ENCODE data around the gene PARP9. TPM values are rescaled to one million over a fixed set of nuclear protein-coding genes. Genes with fewer than 3 reads are reported as not detected.

PARP9 gene
- total RNA-seq, 1 donor from 2014 or later: 70.8 TPM

- Histone ChIP-seq H3K9me3 (no peaks in the 10 kb centered on the region), H3K36me3 (no peaks in the 10 kb centered on the region), H3K27ac (no peak overlapping the region), H3K27me3 (no peaks in the 10 kb centered on the region), H3K4me1 (no peaks in the 10 kb centered on the region), H3K4me3 (no peak overlapping the region)
- ATAC-seq (no peak), DNase-seq (no peak)
- intact Hi-C loops (cut with DNase I): no loop called here
- TF ChIP-seq CTCF (IDR thresholded peaks at IDR 0.05): no peak
These were observed 39.0 kb upstream of the PARP9 start for GRCh38 chr3:122603056-122603455.

GRCh38 chr3:122602011-122602710 lies 38.1 kb upstream of the PARP9 start:
- no peaks in the 10 kb centered on the region for H3K9me3 ChIP-seq
- intact Hi-C loops (cut with DNase I): no loop called here
- TF ChIP-seq CTCF (IDR thresholded peaks at IDR 0.05): no peak
- no peaks in the 10 kb centered on the region for H3K4me1 ChIP-seq
- DNase-seq (no peak), ATAC-seq (no peak)
- H3K4me3 ChIP-seq: no peak overlapping the region
- no peaks in the 10 kb centered on the region for H3K36me3 ChIP-seq
- H3K27ac ChIP-seq: no peak overlapping the region
- no peaks in the 10 kb centered on the region for H3K27me3 ChIP-seq

DNA sequence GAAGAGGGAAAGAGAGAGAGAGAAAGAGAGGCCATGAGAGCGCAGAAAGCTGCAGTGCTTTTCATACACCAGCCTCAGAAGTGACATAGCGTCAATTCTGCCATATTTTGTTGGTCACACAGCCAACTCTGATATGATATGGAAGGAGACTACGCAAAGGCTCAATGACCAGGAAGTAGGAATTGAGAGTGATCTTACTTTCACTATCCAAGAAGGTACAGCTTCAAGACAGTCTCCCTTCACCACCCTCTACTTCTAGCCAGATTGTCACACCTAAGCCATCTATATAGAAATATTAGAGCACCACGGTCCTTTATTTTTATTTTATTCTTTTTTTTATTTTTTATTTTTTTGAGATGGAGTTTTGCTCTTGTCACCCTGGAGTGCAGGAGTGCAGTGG lies 34.5 kb upstream of the PARP9 start:
- Histone ChIP-seq H3K27me3 (no peaks in the 10 kb centered on the region), H3K4me1 (no peaks in the 10 kb centered on the region), H3K36me3 (no peaks in the 10 kb centered on the region), H3K9me3 (no peaks in the 10 kb centered on the region), H3K27ac (no peak overlapping the region), H3K4me3 (no peak overlapping the region)
- ATAC-seq: no peak
- TF ChIP-seq CTCF (IDR thresholded peaks at IDR 0.05): no peak
- DNase-seq: no peak
- intact Hi-C loops (cut with DNase I): no loop called here

DNA sequence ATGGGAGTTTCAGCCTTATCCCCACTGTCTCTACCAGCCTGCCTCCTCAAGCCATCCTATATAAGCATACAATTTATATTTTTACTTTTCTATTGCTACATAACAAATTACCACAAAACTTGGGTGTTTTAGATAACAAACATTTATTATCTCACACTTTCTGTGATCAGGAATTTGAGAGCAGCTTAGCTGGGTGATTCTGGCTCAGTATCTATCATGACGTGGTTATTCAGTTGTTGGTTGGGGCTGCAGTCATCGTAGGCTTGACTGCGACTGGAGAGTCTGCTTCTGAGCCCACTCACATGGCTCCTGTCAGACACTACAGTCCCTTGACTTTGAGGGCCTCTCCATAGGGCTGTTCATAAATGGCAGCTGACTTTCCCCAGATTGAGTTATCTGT lies 34.1 kb upstream of the PARP9 start:
- Histone ChIP-seq H3K4me1 (no peaks in the 10 kb centered on the region), H3K4me3 (no peak overlapping the region), H3K27ac (no peak overlapping the region), H3K9me3 (no peaks in the 10 kb centered on the region), H3K27me3 (no peaks in the 10 kb centered on the region), H3K36me3 (no peaks in the 10 kb centered on the region)
- no peak for ATAC-seq
- no peak for TF ChIP-seq CTCF (IDR thresholded peaks at IDR 0.05)
- intact Hi-C loops (cut with DNase I): no loop called here
- no peak for DNase-seq

DNA sequence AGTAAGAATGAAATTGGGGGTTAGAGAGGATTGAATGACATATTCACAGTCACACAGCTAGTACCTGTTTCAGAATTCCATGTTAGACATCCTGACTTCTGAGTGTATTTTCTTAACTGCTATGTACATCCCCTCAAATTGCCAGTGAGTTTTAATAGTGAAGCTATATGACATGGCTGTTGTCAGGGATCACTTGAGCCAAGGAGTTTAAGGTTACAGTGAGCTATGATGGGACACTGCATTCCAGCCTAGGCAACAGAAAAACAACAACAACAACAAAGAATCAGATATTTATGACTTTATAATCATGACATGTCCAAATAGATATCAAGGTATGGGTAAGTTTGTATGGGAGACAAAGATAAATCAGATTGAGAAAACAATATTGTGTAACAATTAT lies 29.9 kb upstream of the PARP9 start:
- ATAC-seq (no peak), DNase-seq (no peak)
- Histone ChIP-seq H3K27me3 (no peaks in the 10 kb centered on the region), H3K27ac (no peak overlapping the region), H3K36me3 (no peaks in the 10 kb centered on the region), H3K4me1 (no peaks in the 10 kb centered on the region), H3K9me3 (no peaks in the 10 kb centered on the region), H3K4me3 (no peak overlapping the region)
- intact Hi-C loops (cut with DNase I): no loop called here
- no peak for TF ChIP-seq CTCF (IDR thresholded peaks at IDR 0.05)

DNA sequence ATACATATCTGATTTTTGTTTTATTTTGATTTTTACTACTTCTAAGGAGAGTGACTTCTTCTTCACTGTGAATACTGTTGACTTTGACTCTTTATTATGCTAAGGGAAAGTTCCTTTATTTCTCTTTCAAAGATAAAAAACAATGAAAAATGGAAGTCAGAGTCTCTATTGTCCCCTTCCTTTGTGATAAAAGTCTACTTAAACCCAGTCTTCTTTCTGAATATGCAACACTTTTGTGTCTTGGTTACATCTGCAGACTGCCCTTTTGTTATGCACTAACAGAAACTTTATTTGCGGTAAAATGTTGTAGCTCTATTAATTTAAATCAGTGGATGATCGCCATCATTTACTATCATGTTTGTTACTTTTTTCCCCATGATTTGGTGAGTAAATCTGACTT lies 26.5 kb upstream of the PARP9 start:
- H3K27ac ChIP-seq: no peak overlapping the region
- no peaks in the 10 kb centered on the region for H3K36me3 ChIP-seq
- H3K4me1 ChIP-seq: no peaks in the 10 kb centered on the region
- TF ChIP-seq CTCF (IDR thresholded peaks at IDR 0.05): no peak
- no peaks in the 10 kb centered on the region for H3K27me3 ChIP-seq
- ATAC-seq: no peak
- DNase-seq: no peak
- H3K9me3 ChIP-seq: no peaks in the 10 kb centered on the region
- H3K4me3 ChIP-seq: no peak overlapping the region
- intact Hi-C loops (cut with DNase I): no loop called here

Data from upper lobe of right lung (tissue), 1 donor.